Measurements from ENCODE around the gene MMP17. TPM values are rescaled to one million over a fixed set of nuclear protein-coding genes. Genes with fewer than 3 reads are reported as not detected.
"Not testable (repeated sequence)": the region's sequence is repeated elsewhere in the genome, so short reads cannot be mapped to it uniquely, and the experiment has no call there.

MMP17 gene
- total and polyA plus RNA-seq, 4 donors: 0.17 to 0.37 (median 0.24) TPM; not detected in 1

DNA sequence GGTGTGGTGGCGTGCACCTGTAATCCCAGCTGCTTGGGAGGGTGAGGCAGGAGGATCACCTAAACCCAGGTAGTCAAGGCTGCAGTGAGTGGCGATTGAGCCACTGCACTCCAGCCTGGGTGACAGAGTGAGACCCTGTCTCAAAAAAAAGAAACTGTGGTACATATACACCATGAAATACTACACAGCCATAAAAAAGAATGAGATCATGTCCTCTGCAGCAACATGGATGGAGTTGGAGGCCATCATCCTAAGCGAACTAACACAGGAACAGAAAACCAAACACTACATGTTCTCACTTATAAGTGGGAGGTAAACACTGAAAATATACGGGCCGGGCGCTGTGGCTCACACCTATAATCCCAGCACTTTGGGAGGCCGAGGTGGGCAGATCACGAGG, 63.5 kb downstream of the MMP17 start:
- H3K27me3 ChIP-seq (ENCODE audit: control insufficient read depth in 4 of 4, insufficient read depth in 4 of 4, low read length in 3 of 4); H3K27ac ChIP-seq (ENCODE audit: low read depth in 1 of 2, low read length in 2 of 2); H3K9ac ChIP-seq (ENCODE audit: low read depth in 1 of 2, low read length in 2 of 2); DNase-seq (ENCODE audit: low spot score); H3K9me3 ChIP-seq (ENCODE audit: control insufficient read depth in 4 of 4, low read length in 3 of 4); H3K4me3 ChIP-seq (ENCODE audit: low read depth in 1 of 3, low read length in 3 of 3); H3K36me3 ChIP-seq (ENCODE audit: control insufficient read depth in 4 of 4, insufficient read depth in 3 of 4, low read depth in 1 of 4, low read length in 3 of 4): not testable (repeated sequence)
- 84% methylated on average over 8 of the region's 8 CpGs for WGBS
- H3K4me1 ChIP-seq (ENCODE audit: control insufficient read depth in 4 of 4, insufficient read depth in 4 of 4, low read length in 3 of 4): peaks cover 0 to 12% (median 4%) of the 10 kb centered on the region in 4 donors

DNA sequence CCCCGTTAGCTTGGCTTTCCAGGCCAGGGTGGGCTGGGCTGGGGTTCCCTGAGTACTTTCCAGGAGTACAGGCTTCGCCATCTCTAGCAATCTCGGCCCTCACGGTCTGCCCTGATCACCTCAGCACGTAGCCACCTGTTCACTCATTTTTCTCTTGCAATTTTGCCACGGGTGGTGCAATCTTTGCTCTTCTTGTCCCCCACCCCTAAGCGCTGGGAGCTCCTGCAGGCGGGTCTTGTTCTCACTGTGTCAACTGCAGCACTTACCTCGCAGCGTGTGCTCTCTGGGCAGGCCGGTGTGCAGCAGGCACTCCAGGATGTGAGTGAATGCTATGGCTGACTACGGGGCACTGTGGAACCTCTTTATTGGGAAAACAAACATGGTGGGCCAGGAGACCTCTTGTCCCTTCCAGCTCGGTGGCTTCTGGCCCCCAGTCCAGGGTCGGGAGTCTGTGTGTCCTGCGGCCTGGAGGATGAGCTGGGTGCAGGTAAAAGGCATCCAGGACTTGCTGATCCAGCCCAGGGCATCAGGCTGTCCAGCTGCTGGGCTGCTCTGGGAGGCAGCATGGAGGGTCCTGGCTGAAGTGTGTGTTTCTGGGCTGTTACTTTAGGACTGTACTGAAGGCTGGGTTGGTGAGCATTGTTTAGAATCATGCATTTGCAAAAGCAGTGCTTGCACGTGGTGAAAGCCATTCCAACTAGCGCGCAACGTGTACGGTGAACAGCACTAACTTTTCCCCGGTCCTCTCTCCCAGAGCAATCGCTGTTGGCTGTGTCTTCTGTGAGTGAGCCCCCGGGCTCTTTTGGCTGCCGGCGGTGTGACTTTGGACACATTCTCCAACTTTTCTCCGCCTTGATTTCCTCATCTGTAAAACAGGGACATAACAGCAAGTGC, 64.8 kb downstream of the MMP17 start:
- peaks cover 1 to 21% (median 12%) of the 10 kb centered on the region in 4 donors for H3K4me1 ChIP-seq (ENCODE audit: control insufficient read depth in 4 of 4, insufficient read depth in 4 of 4, low read length in 3 of 4)
- 84% methylated on average over 26 of the region's 26 CpGs for WGBS
- H3K9ac ChIP-seq (ENCODE audit: low read depth in 1 of 2, low read length in 2 of 2): no peak overlapping the region
- H3K27me3 ChIP-seq (ENCODE audit: control insufficient read depth in 4 of 4, insufficient read depth in 4 of 4, low read length in 3 of 4): no peaks in the 10 kb centered on the region
- peaks cover 0 to 2% (median 0%) of the 10 kb centered on the region in 4 donors for H3K36me3 ChIP-seq (ENCODE audit: control insufficient read depth in 4 of 4, insufficient read depth in 3 of 4, low read depth in 1 of 4, low read length in 3 of 4)
- TF ChIP-seq GABPA (IDR thresholded peaks at IDR 0.05 in 1 of 2, conservative IDR thresholded peaks at IDR 0.05 in 1 of 2) (no peak), SP1 (IDR thresholded peaks at IDR 0.05) (no peak), JUND (IDR thresholded peaks at IDR 0.05) (no peak)
- TF ChIP-seq, protein P1, sequence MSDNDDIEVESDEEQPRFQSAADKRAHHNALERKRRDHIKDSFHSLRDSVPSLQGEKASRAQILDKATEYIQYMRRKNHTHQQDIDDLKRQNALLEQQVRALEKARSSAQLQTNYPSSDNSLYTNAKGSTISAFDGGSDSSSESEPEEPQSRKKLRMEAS (IDR thresholded peaks at IDR 0.05): no peak
- no peak overlapping the region for H3K27ac ChIP-seq (ENCODE audit: low read depth in 1 of 2, low read length in 2 of 2)
- no peak overlapping the region for H3K4me3 ChIP-seq (ENCODE audit: low read depth in 1 of 3, low read length in 3 of 3)
- H3K9me3 ChIP-seq (ENCODE audit: control insufficient read depth in 4 of 4, low read length in 3 of 4): no peaks in the 10 kb centered on the region
- peak; percentile 32 for DNase-seq (ENCODE audit: low spot score)

DNA sequence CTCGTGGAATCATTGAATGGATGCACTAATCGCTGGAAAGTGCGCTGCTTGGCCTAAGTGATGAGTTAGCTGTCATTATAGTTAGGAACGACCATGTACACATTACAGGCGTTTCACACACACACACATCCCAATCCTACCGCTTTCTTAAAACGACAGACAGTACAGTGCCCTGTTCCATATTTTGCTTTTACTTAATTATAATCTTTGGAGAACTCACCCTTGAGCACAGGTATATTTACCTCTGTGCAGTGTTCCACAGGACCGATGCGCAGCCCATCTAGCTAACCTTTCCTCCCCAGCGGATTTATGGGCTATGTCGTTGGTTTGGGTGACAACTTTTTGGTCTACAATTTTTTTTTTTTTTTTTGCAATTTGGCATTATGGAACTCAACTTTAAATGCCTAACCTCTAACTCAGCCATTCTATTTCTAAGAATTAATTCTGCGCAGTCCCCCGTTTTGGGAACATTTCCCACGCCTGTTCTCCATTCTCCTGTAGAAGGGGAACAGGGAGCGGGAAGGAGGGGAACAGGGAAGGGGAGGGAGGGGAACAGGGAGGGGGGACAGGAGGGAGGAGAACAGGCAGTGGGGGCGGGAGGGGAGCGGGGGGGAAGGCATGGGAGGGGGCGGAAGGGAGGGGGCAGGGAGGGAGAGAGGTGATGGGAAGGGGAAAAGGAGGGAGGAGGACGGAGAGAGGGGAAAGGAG, 65.6 kb downstream of the MMP17 start:
- Histone ChIP-seq H3K27ac (ENCODE audit: low read depth in 1 of 2, low read length in 2 of 2) (no peak overlapping the region), H3K36me3 (ENCODE audit: control insufficient read depth in 4 of 4, insufficient read depth in 3 of 4, low read depth in 1 of 4, low read length in 3 of 4) (peaks cover 0 to 3% (median 0%) of the 10 kb centered on the region in 4 donors), H3K4me3 (ENCODE audit: low read depth in 1 of 3, low read length in 3 of 3) (peak overlapping the region in 1 of 3 donors; percentile 94), H3K9me3 (ENCODE audit: control insufficient read depth in 4 of 4, low read length in 3 of 4) (no peaks in the 10 kb centered on the region), H3K27me3 (ENCODE audit: control insufficient read depth in 4 of 4, insufficient read depth in 4 of 4, low read length in 3 of 4) (no peaks in the 10 kb centered on the region), H3K9ac (ENCODE audit: low read depth in 1 of 2, low read length in 2 of 2) (no peak overlapping the region), H3K4me1 (ENCODE audit: control insufficient read depth in 4 of 4, insufficient read depth in 4 of 4, low read length in 3 of 4) (peaks cover 1 to 21% (median 13%) of the 10 kb centered on the region in 4 donors)
- TF ChIP-seq, protein P2, sequence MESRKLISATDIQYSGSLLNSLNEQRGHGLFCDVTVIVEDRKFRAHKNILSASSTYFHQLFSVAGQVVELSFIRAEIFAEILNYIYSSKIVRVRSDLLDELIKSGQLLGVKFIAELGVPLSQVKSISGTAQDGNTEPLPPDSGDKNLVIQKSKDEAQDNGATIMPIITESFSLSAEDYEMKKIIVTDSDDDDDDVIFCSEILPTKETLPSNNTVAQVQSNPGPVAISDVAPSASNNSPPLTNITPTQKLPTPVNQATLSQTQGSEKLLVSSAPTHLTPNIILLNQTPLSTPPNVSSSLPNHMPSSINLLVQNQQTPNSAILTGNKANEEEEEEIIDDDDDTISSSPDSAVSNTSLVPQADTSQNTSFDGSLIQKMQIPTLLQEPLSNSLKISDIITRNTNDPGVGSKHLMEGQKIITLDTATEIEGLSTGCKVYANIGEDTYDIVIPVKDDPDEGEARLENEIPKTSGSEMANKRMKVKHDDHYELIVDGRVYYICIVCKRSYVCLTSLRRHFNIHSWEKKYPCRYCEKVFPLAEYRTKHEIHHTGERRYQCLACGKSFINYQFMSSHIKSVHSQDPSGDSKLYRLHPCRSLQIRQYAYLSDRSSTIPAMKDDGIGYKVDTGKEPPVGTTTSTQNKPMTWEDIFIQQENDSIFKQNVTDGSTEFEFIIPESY (IDR thresholded peaks at IDR 0.05): no peak
- TF ChIP-seq FOXA1 (IDR thresholded peaks at IDR 0.05) (no peak), NR2F2 (IDR thresholded peaks at IDR 0.05) (no peak), YY1 (IDR thresholded peaks at IDR 0.05) (no peak), TAF1 (conservative IDR thresholded peaks at IDR 0.05) (no peak), HNF4G (IDR thresholded peaks at IDR 0.05) (no peak), EGR1 (IDR thresholded peaks at IDR 0.05; ENCODE audit: low read depth in 2 of 2) (no peak), JUND (IDR thresholded peaks at IDR 0.05) (no peak), SP1 (IDR thresholded peaks at IDR 0.05) (no peak), HNF4A (conservative IDR thresholded peaks at IDR 0.05) (no peak), FOXA2 (IDR thresholded peaks at IDR 0.05) (no peak)
- TF ChIP-seq, protein P3, sequence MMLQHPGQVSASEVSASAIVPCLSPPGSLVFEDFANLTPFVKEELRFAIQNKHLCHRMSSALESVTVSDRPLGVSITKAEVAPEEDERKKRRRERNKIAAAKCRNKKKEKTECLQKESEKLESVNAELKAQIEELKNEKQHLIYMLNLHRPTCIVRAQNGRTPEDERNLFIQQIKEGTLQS (IDR thresholded peaks at IDR 0.05): no peak
- TF ChIP-seq, protein P4, sequence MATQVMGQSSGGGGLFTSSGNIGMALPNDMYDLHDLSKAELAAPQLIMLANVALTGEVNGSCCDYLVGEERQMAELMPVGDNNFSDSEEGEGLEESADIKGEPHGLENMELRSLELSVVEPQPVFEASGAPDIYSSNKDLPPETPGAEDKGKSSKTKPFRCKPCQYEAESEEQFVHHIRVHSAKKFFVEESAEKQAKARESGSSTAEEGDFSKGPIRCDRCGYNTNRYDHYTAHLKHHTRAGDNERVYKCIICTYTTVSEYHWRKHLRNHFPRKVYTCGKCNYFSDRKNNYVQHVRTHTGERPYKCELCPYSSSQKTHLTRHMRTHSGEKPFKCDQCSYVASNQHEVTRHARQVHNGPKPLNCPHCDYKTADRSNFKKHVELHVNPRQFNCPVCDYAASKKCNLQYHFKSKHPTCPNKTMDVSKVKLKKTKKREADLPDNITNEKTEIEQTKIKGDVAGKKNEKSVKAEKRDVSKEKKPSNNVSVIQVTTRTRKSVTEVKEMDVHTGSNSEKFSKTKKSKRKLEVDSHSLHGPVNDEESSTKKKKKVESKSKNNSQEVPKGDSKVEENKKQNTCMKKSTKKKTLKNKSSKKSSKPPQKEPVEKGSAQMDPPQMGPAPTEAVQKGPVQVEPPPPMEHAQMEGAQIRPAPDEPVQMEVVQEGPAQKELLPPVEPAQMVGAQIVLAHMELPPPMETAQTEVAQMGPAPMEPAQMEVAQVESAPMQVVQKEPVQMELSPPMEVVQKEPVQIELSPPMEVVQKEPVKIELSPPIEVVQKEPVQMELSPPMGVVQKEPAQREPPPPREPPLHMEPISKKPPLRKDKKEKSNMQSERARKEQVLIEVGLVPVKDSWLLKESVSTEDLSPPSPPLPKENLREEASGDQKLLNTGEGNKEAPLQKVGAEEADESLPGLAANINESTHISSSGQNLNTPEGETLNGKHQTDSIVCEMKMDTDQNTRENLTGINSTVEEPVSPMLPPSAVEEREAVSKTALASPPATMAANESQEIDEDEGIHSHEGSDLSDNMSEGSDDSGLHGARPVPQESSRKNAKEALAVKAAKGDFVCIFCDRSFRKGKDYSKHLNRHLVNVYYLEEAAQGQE (IDR thresholded peaks at IDR 0.05): no peak
- DNase-seq (ENCODE audit: low spot score): no peak
- WGBS: 60% methylated on average over 18 of the region's 19 CpGs
